ENCODE data around the gene PPT1. TPM values are rescaled to one million over a fixed set of nuclear protein-coding genes. Genes with fewer than 3 reads are reported as not detected.

The PPT1 gene
- total and polyA plus RNA-seq, 2 of the 13 experiments (the other 11 are each of a cell fraction or from before 2014, with no cell fraction given) = 129 TPM

DNA sequence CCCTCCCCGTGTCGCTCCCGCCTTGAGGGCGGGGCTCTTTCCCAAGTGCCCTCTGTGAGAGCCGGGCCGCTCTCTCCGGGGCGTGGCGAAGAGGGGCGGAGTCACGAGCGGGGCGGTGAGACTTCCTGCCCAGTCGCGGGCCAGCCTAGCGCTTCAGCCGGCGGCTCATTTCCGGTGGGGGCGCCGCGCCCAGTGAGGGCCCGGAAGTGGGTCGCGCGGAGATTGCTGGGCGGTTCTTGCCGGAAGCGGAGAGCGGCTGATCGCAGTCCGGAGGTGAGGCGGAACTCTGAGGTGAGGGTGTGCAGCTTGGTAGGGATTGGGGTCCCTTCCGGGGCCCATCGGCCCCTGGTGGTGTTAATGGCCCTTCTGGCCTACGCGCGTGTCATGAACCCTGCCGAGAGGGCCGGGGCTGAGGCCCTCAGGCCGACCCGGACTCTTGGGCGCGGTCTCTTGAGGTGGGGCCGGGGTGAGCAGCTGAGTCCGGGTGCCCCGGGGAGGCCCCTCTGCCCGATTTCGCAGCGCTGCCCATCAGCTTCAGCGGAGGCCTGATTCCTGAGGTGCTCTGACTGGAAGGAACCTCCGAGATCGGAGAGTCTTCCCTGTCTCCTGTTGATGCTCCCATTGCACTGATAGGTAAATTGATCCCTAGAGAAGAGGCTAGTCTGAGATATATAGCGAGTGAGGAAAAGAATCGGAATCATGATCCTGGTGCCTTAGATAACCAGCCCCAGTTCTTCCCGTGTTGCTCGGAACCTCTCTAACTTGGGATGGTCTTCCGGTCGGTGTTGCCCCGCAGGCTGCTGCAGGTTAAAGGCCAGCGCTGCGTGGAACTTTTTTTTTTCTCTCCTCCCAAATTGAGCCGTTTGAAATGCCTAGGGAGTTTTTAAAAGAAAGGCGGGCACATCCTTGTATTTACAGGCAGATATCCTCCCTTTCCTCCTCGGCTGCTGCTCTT is 56.3 kb downstream of the PPT1 start, which contains the start of gene CAP1 (continued):
- peak; percentile 29; the same call in 1 of the 2 replicates for TF ChIP-seq GMEB2 (CRISPR knock-in tag; IDR thresholded peaks at IDR 0.05; ENCODE audit: low read depth)
- TF ChIP-seq ZNF275 (CRISPR knock-in tag; IDR thresholded peaks at IDR 0.05; ENCODE audit: borderline replicate concordance) = no peak
- 0 out of 2 replicates have a peak, but pooled peaks have one; percentile 15 for TF ChIP-seq ETV6 (CRISPR knock-in tag; conservative IDR thresholded peaks at IDR 0.05)
- TF ChIP-seq ZBTB25 (CRISPR knock-in tag; IDR thresholded peaks at IDR 0.05) = no peak; the same call in 1 of the 2 replicates
- no peak for TF ChIP-seq RNF219 (CRISPR knock-in tag; IDR thresholded peaks at IDR 0.05)
- no peak for TF ChIP-seq GLMP (CRISPR knock-in tag; IDR thresholded peaks at IDR 0.05; ENCODE audit: borderline replicate concordance)
- no peak for TF ChIP-seq ZFP37 (CRISPR knock-in tag; IDR thresholded peaks at IDR 0.05; ENCODE audit: borderline replicate concordance)
- no peak for TF ChIP-seq ZNF781 (CRISPR knock-in tag; IDR thresholded peaks at IDR 0.05; ENCODE audit: borderline replicate concordance, not compliant biosample characterization)
- TF ChIP-seq NFE2 (CRISPR knock-in tag; IDR thresholded peaks at IDR 0.05) = no peak
- TF ChIP-seq JUNB (CRISPR knock-in tag; IDR thresholded peaks at IDR 0.05; ENCODE audit: borderline replicate concordance) = no peak
- peak; percentile 89 for TF ChIP-seq THAP11 (CRISPR knock-in tag; IDR thresholded peaks at IDR 0.05)
- TF ChIP-seq ZFP36 (IDR thresholded peaks at IDR 0.05; ENCODE audit: borderline replicate concordance, low read depth, low read length, partially characterized antibody) = no peak
- peak; percentile 66 for TF ChIP-seq PHF8 (CRISPR knock-in tag; IDR thresholded peaks at IDR 0.05)
